Measurements from ENCODE around the gene C1orf116.

C1orf116 gene

DNA sequence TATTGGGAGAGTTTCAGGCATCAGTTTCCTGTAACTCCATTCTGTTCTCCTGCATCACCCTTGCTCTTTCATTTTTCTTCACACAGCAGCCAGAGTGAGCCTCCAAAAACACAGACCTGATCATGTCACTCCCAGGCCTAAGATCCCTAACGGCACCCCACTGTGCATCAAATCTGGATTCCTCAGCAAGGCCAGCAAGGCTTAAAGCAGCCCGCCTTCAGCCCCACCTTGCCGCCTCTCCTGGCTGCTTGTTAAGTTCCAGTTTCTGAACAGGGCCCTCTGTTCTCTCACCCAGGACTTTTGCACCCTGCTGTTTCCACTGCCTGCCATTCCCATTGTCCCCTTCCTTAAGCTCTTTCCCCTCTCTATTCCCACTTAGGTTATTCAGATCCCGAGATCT lies 29.3 kb downstream of the C1orf116 start:
- in situ Hi-C loops (cut with HindIII; ENCODE audit: low sequenced_read_pairs), result no loop called here
- no peak for DNase-seq (ENCODE audit: low read depth)
- TF ChIP-seq, protein P1, sequence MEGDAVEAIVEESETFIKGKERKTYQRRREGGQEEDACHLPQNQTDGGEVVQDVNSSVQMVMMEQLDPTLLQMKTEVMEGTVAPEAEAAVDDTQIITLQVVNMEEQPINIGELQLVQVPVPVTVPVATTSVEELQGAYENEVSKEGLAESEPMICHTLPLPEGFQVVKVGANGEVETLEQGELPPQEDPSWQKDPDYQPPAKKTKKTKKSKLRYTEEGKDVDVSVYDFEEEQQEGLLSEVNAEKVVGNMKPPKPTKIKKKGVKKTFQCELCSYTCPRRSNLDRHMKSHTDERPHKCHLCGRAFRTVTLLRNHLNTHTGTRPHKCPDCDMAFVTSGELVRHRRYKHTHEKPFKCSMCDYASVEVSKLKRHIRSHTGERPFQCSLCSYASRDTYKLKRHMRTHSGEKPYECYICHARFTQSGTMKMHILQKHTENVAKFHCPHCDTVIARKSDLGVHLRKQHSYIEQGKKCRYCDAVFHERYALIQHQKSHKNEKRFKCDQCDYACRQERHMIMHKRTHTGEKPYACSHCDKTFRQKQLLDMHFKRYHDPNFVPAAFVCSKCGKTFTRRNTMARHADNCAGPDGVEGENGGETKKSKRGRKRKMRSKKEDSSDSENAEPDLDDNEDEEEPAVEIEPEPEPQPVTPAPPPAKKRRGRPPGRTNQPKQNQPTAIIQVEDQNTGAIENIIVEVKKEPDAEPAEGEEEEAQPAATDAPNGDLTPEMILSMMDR (IDR thresholded peaks at IDR 0.05; ENCODE audit: low read depth, low read length, missing control alignments), result no peak
- H3K4me3 ChIP-seq (ENCODE audit: low read depth, low read length), result no peak overlapping the region

DNA sequence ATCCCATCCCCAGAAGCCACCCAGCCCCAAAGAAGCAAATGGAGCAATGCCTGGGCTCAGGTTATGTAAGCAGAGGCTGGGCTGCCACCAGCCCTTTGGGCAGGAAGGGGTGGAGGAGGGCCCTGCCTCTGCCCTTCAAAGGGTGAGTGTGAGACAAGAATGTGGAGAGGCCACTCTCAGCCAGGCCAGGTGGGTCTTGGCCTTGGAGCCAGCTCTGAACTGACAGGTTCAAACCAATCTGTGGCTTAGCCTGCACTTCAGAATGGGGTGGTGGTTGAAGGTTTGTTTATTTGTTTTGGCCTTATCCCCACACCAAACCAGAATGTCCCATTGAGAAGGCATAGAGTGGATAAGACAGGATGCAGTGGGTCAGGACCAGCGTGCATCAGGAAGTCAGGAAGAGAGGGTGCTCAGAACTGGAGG lies 29.8 kb downstream of the C1orf116 start:
- H3K4me3 ChIP-seq (ENCODE audit: low read depth, low read length), result no peak overlapping the region
- in situ Hi-C loops (cut with HindIII; ENCODE audit: low sequenced_read_pairs), result no loop called here
- DNase-seq (ENCODE audit: low read depth), result peak; percentile 47
- TF ChIP-seq, protein P1 (IDR thresholded peaks at IDR 0.05; ENCODE audit: low read depth, low read length, missing control alignments), result no peak

DNA sequence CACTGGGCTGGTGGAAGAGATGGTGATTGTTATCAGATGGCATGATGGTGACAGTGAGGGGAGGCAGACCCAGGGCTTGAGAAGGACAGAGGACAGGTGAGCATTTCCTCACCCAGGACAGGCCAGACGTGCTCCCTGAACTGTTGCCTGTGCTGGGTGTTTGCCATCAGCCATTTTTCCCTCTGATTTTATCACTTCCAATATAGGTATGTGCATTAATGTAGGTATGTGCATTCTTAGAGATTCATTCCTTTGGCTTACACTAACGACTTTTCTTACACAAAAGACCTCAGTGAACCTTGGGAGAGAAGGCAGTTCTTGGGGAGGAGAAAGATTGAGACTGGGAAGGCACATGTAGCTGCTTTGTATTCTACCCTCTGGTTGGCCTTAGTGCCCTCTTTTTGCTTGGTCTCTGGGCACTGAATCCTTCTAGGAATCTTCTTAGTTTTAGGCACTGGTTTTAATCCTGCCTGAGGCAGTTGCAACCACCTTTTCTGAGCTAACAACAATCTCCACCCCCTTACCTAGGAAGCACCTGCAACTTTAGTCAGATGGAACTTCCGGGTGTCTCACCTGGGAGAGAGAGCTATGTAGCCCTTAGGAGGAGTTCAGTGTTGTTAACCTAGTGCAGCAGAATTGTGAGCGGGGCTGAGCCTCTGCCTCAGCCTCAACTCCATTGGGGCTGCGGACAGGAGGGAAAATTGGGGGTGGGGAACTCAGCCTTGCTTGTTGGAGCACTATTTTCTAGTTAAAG lies 30.9 kb downstream of the C1orf116 start:
- TF ChIP-seq, protein P1 (IDR thresholded peaks at IDR 0.05; ENCODE audit: low read depth, low read length, missing control alignments), result no peak
- in situ Hi-C loops (cut with HindIII; ENCODE audit: low sequenced_read_pairs), result no loop called here
- no peak overlapping the region for H3K4me3 ChIP-seq (ENCODE audit: low read depth, low read length)
- DNase-seq (ENCODE audit: low read depth), result no peak

DNA sequence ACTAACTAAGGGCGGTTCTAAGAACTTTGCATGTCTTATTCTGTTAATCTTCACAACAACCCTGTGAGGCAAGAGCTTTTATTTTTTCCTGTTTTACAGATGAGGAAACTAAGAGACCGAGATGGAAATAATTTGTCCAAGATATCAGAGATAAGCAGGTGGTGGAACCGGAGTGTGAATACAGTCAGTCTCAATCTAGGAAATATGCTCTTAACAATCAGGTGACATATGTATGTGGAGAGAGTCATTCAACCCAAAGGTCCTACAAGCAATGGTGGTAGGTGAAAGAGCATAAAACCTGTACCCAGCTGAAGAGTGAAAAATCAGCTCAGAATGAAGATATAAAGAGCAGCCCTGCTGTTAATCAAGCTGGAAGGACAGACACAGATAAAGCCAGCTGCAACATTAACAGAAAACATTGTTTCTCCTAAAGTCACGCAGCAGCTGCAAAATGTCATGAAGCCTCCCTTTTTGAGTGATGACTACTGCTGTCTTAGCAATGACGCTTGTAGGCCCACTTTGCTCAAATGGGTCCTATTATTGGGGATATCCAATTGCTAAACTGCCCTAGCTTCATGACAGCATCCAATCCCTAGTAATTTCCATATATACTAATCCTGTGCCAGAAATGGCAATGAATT lies 31.8 kb downstream of the C1orf116 start:
- TF ChIP-seq, protein P1 (IDR thresholded peaks at IDR 0.05; ENCODE audit: low read depth, low read length, missing control alignments), result no peak
- in situ Hi-C loops (cut with HindIII; ENCODE audit: low sequenced_read_pairs), result no loop called here

DNA sequence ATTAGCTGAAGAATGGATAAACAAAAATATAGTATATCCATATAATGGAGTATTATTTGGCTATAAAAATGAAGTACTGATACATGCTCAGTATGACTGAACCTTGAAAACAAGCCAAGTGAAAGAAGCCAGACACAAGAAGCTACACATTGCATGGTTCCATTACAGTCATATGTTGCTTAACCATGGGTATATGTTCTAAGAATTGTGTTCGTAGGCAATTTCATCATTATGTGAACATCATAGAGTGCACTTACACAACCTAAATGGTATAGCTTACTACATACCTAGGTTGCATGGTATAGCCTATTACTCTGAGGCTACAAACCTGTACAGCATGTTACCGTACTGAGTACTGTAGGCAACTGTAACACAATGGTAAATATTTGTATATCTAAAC lies 33.7 kb downstream of the C1orf116 start:
- in situ Hi-C loops (cut with HindIII; ENCODE audit: low sequenced_read_pairs), result no loop called here
- H3K4me3 ChIP-seq (ENCODE audit: low read depth, low read length), result no peak overlapping the region
- TF ChIP-seq, protein P1 (IDR thresholded peaks at IDR 0.05; ENCODE audit: low read depth, low read length, missing control alignments), result no peak
- no peak for DNase-seq (ENCODE audit: low read depth)

More for the DNA sequence above, 31.8 kb downstream of the C1orf116 start:
- no peak for DNase-seq (ENCODE audit: low read depth)
- no peak overlapping the region for H3K4me3 ChIP-seq (ENCODE audit: low read depth, low read length)

DNA sequence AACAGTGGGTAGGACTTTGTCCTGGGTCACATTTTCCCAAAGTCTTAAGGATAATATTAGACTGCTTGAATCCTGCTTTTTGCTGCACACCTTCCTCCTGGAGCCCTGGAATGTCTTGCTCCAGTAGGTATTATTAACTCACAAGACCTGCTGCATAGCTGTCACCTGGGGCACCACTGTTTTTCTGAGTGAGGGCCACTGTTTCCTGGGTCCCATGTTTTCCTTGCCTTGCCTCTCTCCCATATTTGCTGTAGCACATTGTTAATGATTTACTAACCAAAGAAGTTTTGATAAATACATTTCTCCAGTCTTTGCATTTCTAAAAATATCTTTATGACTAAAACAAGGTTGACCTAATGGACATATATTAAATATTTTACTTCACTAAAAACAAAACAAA lies 39.8 kb downstream of the C1orf116 start:
- in situ Hi-C loops (cut with HindIII; ENCODE audit: low sequenced_read_pairs), result no loop called here
- TF ChIP-seq, protein P1 (IDR thresholded peaks at IDR 0.05; ENCODE audit: low read depth, low read length, missing control alignments), result no peak
- no peak overlapping the region for H3K4me3 ChIP-seq (ENCODE audit: low read depth, low read length)
- DNase-seq (ENCODE audit: low read depth), result no peak
